Measurements from ENCODE around the gene COL4A6. TPM values are rescaled to one million over a fixed set of nuclear protein-coding genes. Genes with fewer than 3 reads are reported as not detected.
A peak's percentile ranks its signal among the peaks of the same experiment; 100 is the strongest.

The COL4A6 gene
- total and polyA plus RNA-seq, 10 of the 15 experiments (the other 5 are each of a cell fraction or from before 2014, with no cell fraction given) = 0.02 to 0.56 (median 0.05) TPM; not detected in 3

- no peak for TF ChIP-seq ZBTB4 (CRISPR knock-in tag; IDR thresholded peaks at IDR 0.05)
These were observed 167.4 kb downstream of the COL4A6 start (continued) for GRCh38 chrX:108270739-108271396.

GRCh38 chrX:108270280-108270679, 167.9 kb downstream of the COL4A6 start:
- H3K9me3 ChIP-seq (replicated peaks; ENCODE audit: control insufficient read depth, insufficient read depth, low read length) = no peaks in the 10 kb centered on the region
- no peak overlapping the region for H3K9ac ChIP-seq (ENCODE audit: control insufficient read depth, insufficient read depth, low read length)
- H4K20me1 ChIP-seq (ENCODE audit: control insufficient read depth, insufficient read depth) = no peaks in the 10 kb centered on the region
- ChIA-PET SMC1A (ENCODE audit: uncharacterized antibody, unreplicated experiment) (no interaction called here), RAD21 (ENCODE audit: unreplicated experiment) (interaction anchor here (1.6 kb wide), 1 partner anchor 29 kb away, joined by 5 read pairs; no protein-coding TSS in a partner anchor), POLR2A (no interaction called here), CTCF (no interaction called here)
- no peaks in the 10 kb centered on the region for H3K36me3 ChIP-seq (ENCODE audit: control insufficient read depth in 2 of 2, insufficient read depth in 2 of 2, low read length in 1 of 2)
- no peaks in the 10 kb centered on the region for H3K4me1 ChIP-seq (ENCODE audit: control insufficient read depth, insufficient read depth, low read length)
- in situ Hi-C loops (cut with MboI) (no loop called here), intact Hi-C loops (cut with micrococcal nuclease; ENCODE audit: unreplicated experiment) (no loop called here)
- BruUV-seq (replicated peaks) = no TSS peak
- no peaks in the 10 kb centered on the region for H3K27me3 ChIP-seq (replicated peaks in 1 of 2; ENCODE audit: control insufficient read depth in 2 of 2, insufficient read depth in 2 of 2, low read length in 1 of 2)
- FAIRE-seq (no peak), DNase-seq (ENCODE audit: low read depth, low spot score) (no peak), ATAC-seq (peak; percentile 54)
- no peak overlapping the region for H3K27ac ChIP-seq (ENCODE audit: control insufficient read depth, insufficient read depth)
- H2AFZ ChIP-seq (ENCODE audit: control insufficient read depth, low read depth, low read length) = no peak overlapping the region
- H3K4me2 ChIP-seq (ENCODE audit: control insufficient read depth, insufficient read depth) = no peak overlapping the region
- TF ChIP-seq MLLT1 (IDR thresholded peaks at IDR 0.05) (no peak), IKZF2 (IDR thresholded peaks at IDR 0.05) (no peak), SRF (IDR thresholded peaks at IDR 0.05; ENCODE audit: low read depth in 2 of 2, low read length in 2 of 2) (no peak), CBX5 (IDR thresholded peaks at IDR 0.05; ENCODE audit: low read depth) (no peak), RUNX3 (IDR thresholded peaks at IDR 0.05; ENCODE audit: low read length) (no peak)
- no peaks in the 10 kb centered on the region for H3K79me2 ChIP-seq (ENCODE audit: control insufficient read depth, insufficient read depth, low read length)
- 15% methylated on average over 1 of the region's 1 CpG for WGBS (ENCODE audit: insufficient coverage, insufficient replicate concordance, low lambda C conversion rate, missing lambda C conversion rate)
- no peak overlapping the region for H3K4me3 ChIP-seq
